BLaER1 treated with 17β-estradiol and CSF1 and Interleukin-3, amounts not matched to agents 10 nM and 100 nM (cell line): ENCODE results near the gene RNASEL.

ENCODE experiments used
- H3K27ac ChIP-seq, 11 experiments: shearing (Covaris generic); formaldehyde crosslinking; 2 replicates each; pipeline ENCODE4 v1.8.1; 2022
- H3K27me3 ChIP-seq, 11 experiments: shearing (Covaris generic); formaldehyde crosslinking; 2 replicates each; pipeline ENCODE4 v1.8.1; 2022
- H3K36me3 ChIP-seq, 11 experiments: shearing (Covaris generic); formaldehyde crosslinking; 2 replicates each; pipeline ENCODE4 v1.8.1; 2022
- H3K4me1 ChIP-seq, 10 experiments: shearing (Covaris generic); formaldehyde crosslinking; 2 replicates each; pipeline ENCODE4 v1.8.1; 2022
- H3K4me2 ChIP-seq, 11 experiments: shearing (Covaris generic); formaldehyde crosslinking; 2 replicates each; pipeline ENCODE4 v1.8.1; 2022
- H3K4me3 ChIP-seq, 10 experiments: shearing (Covaris generic); formaldehyde crosslinking; 2 replicates each; pipeline ENCODE4 v1.8.1; 2022
- H3K9ac ChIP-seq, 11 experiments: shearing (Covaris generic); formaldehyde crosslinking; 2 replicates each; pipeline ENCODE4 v1.8.1; 2022
- H3K9me3 ChIP-seq, 11 experiments: shearing (Covaris generic); formaldehyde crosslinking; replicated peaks in 1 of 11; 2 replicates each; pipeline ENCODE4 v1.8.1; 2022
- H4K20me1 ChIP-seq, 11 experiments: shearing (Covaris generic); formaldehyde crosslinking; 2 replicates each; pipeline ENCODE4 v1.8.1; 2022
- Cebpa-rat ChIP-seq, 11 experiments: shearing (Covaris generic); IDR thresholded peaks; 2 replicates each; pipeline ENCODE4 v1.8.1; 2022

Gene RNASEL

GRCh38 chr1:182574156-182574555 is 14.9 kb downstream of the RNASEL start:
- H3K36me3 ChIP-seq: peaks cover 31 to 52% (median 35%) of the 10 kb centered on the region in 11 experiments
- no peak for TF ChIP-seq Cebpa-rat (IDR thresholded peaks at IDR 0.05)
- H4K20me1 ChIP-seq: no peaks in the 10 kb centered on the region
- no peak overlapping the region for H3K9ac ChIP-seq
- H3K4me1 ChIP-seq: peaks cover 17 to 43% (median 22%) of the 10 kb centered on the region in 10 experiments
- H3K27me3 ChIP-seq: no peaks in the 10 kb centered on the region
- H3K4me3 ChIP-seq: no peak overlapping the region
- peaks cover 0 to 9% (median 0%) of the 10 kb centered on the region in 11 experiments; a peak in 4 of 22 replicates for H3K9me3 ChIP-seq
- no peak overlapping the region for H3K27ac ChIP-seq
- no peak overlapping the region for H3K4me2 ChIP-seq

- peak overlapping the region in 10 of 11 experiments; percentile 5 to 74 (median 53); a peak in 18 of 22 replicates for H3K27ac ChIP-seq
- TF ChIP-seq Cebpa-rat (IDR thresholded peaks at IDR 0.05): no peak
Observed at GRCh38 chr1:182570611-182570970, 18.5 kb downstream of the RNASEL start.

GRCh38 chr1:182569939-182570610 is 19.0 kb downstream of the RNASEL start:
- TF ChIP-seq Cebpa-rat (IDR thresholded peaks at IDR 0.05): no peak
- H3K27ac ChIP-seq: peak overlapping the region in 10 of 11 experiments; percentile 5 to 74 (median 53); a peak in 18 of 22 replicates
- no peak overlapping the region for H3K4me3 ChIP-seq
- H4K20me1 ChIP-seq: no peaks in the 10 kb centered on the region
- peak overlapping the region; percentile 40 to 89 (median 63) for H3K4me2 ChIP-seq
- peaks cover 0 to 14% (median 7%) of the 10 kb centered on the region in 11 experiments; a peak in 12 of 22 replicates for H3K9me3 ChIP-seq
- peaks cover 11 to 24% (median 12%) of the 10 kb centered on the region in 11 experiments for H3K36me3 ChIP-seq
- H3K4me1 ChIP-seq: peaks cover 23 to 33% (median 28%) of the 10 kb centered on the region in 10 experiments
- H3K27me3 ChIP-seq: no peaks in the 10 kb centered on the region
- H3K9ac ChIP-seq: peak overlapping the region in 3 of 11 experiments; percentile 2 to 36 (median 32); a peak in 2 of 22 replicates

More at GRCh38 chr1:182570611-182570970, 18.5 kb downstream of the RNASEL start:
- H3K27me3 ChIP-seq: no peaks in the 10 kb centered on the region
- peaks cover 16 to 29% (median 17%) of the 10 kb centered on the region in 11 experiments for H3K36me3 ChIP-seq
- H3K9ac ChIP-seq: peak overlapping the region in 3 of 11 experiments; percentile 2 to 36 (median 32); a peak in 2 of 22 replicates
- H3K9me3 ChIP-seq: peaks cover 0 to 14% (median 7%) of the 10 kb centered on the region in 11 experiments; a peak in 12 of 22 replicates
- no peak overlapping the region for H3K4me3 ChIP-seq
- H3K4me2 ChIP-seq: peak overlapping the region; percentile 40 to 89 (median 63)
- no peaks in the 10 kb centered on the region for H4K20me1 ChIP-seq
- peaks cover 24 to 36% (median 28%) of the 10 kb centered on the region in 10 experiments for H3K4me1 ChIP-seq

GRCh38 chr1:182568647-182569284 is 20.3 kb downstream of the RNASEL start:
- H3K27ac ChIP-seq: peak overlapping the region in 6 of 11 experiments; percentile 33 to 74 (median 62); a peak in 12 of 22 replicates
- H3K36me3 ChIP-seq: peaks cover 0 to 11% (median 0%) of the 10 kb centered on the region in 11 experiments; a peak in 3 of 22 replicates
- no peaks in the 10 kb centered on the region for H3K27me3 ChIP-seq
- no peak for TF ChIP-seq Cebpa-rat (IDR thresholded peaks at IDR 0.05)
- peaks cover 23 to 33% (median 28%) of the 10 kb centered on the region in 10 experiments for H3K4me1 ChIP-seq
- H3K9me3 ChIP-seq: peaks cover 0 to 14% (median 7%) of the 10 kb centered on the region in 11 experiments; a peak in 12 of 22 replicates
- no peak overlapping the region for H3K4me3 ChIP-seq
- H3K4me2 ChIP-seq: peak overlapping the region; percentile 40 to 89 (median 63)
- H4K20me1 ChIP-seq: no peaks in the 10 kb centered on the region
- H3K9ac ChIP-seq: 0 out of 22 replicates have a peak overlapping the region, but pooled peaks of 1 of the 11 experiments have one; percentile 15

GRCh38 chr1:182567629-182568028 is 21.4 kb downstream of the RNASEL start:
- peaks cover 0 to 14% (median 7%) of the 10 kb centered on the region in 11 experiments; a peak in 12 of 22 replicates for H3K9me3 ChIP-seq
- H3K27ac ChIP-seq: no peak overlapping the region
- no peaks in the 10 kb centered on the region for H3K27me3 ChIP-seq
- H3K4me2 ChIP-seq: no peak overlapping the region
- no peaks in the 10 kb centered on the region for H4K20me1 ChIP-seq
- peaks cover 23 to 32% (median 27%) of the 10 kb centered on the region in 10 experiments for H3K4me1 ChIP-seq
- H3K9ac ChIP-seq: no peak overlapping the region
- H3K4me3 ChIP-seq: no peak overlapping the region
- H3K36me3 ChIP-seq: peaks cover 0 to 3% (median 0%) of the 10 kb centered on the region in 11 experiments; a peak in 2 of 22 replicates
- TF ChIP-seq Cebpa-rat (IDR thresholded peaks at IDR 0.05): no peak

GRCh38 chr1:182565537-182565936 is 23.5 kb downstream of the RNASEL start:
- no peak overlapping the region for H3K4me2 ChIP-seq
- peaks cover 20 to 22% (median 21%) of the 10 kb centered on the region in 10 experiments for H3K4me1 ChIP-seq
- no peaks in the 10 kb centered on the region for H3K36me3 ChIP-seq
- no peak overlapping the region for H3K27ac ChIP-seq
- no peak for TF ChIP-seq Cebpa-rat (IDR thresholded peaks at IDR 0.05)
- peaks cover 0 to 10% (median 5%) of the 10 kb centered on the region in 11 experiments; a peak in 9 of 22 replicates for H3K9me3 ChIP-seq
- H3K27me3 ChIP-seq: no peaks in the 10 kb centered on the region
- H3K4me3 ChIP-seq: no peak overlapping the region
- H4K20me1 ChIP-seq: no peaks in the 10 kb centered on the region
- H3K9ac ChIP-seq: no peak overlapping the region

- TF ChIP-seq Cebpa-rat (IDR thresholded peaks at IDR 0.05): no peak
- H3K36me3 ChIP-seq: no peaks in the 10 kb centered on the region
- H3K4me3 ChIP-seq: no peak overlapping the region
- H4K20me1 ChIP-seq: no peaks in the 10 kb centered on the region
- no peak overlapping the region for H3K9ac ChIP-seq
- H3K27me3 ChIP-seq: no peaks in the 10 kb centered on the region
- H3K27ac ChIP-seq: no peak overlapping the region
- H3K4me1 ChIP-seq: peaks cover 10 to 12% (median 11%) of the 10 kb centered on the region in 10 experiments
- peaks cover 0 to 10% (median 5%) of the 10 kb centered on the region in 11 experiments; a peak in 9 of 22 replicates for H3K9me3 ChIP-seq
- H3K4me2 ChIP-seq: no peak overlapping the region
Observed at GRCh38 chr1:182564406-182565004, 24.6 kb downstream of the RNASEL start.

GRCh38 chr1:182563095-182563494 is 26.0 kb downstream of the RNASEL start:
- Histone ChIP-seq H3K4me1 (peaks cover 0 to 6% (median 4%) of the 10 kb centered on the region in 10 experiments; a peak in 7 of 20 replicates), H3K27me3 (no peaks in the 10 kb centered on the region), H3K9me3 (peaks cover 0 to 10% (median 5%) of the 10 kb centered on the region in 11 experiments; a peak in 9 of 22 replicates), H3K4me3 (no peak overlapping the region), H3K9ac (no peak overlapping the region), H3K27ac (no peak overlapping the region), H4K20me1 (no peaks in the 10 kb centered on the region), H3K4me2 (no peak overlapping the region), H3K36me3 (no peaks in the 10 kb centered on the region)
- TF ChIP-seq Cebpa-rat (IDR thresholded peaks at IDR 0.05): no peak
